ENCODE measurements around the gene SPATA33.
"Not testable (repeated sequence)": the region's sequence is repeated elsewhere in the genome, so short reads cannot be mapped to it uniquely, and the experiment has no call there.

SPATA33 gene

DNA sequence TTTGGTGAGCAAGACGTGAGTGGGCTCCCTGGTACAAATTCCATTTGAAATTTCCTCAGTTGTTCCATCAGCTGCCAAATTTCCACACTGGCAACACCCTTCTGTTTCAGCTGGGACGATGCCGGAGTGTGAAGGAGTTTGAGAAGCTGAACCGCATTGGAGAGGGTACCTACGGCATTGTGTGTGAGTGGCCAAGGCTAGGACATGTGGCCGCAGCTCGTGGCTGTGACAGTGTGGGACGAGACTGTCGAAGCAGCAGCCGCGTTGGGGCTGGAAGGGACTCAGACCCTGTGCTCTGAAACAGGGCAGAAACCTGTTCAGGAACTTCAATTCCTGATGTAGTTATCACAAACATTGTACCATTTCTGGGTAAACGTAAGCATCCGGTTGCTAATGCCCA, 31.5 kb downstream of the SPATA33 start:
- H3K4me1 ChIP-seq (ENCODE audit: control insufficient read depth, insufficient read depth, low read length) = no peaks in the 10 kb centered on the region
- no peak overlapping the region for H3K4me3 ChIP-seq (ENCODE audit: low read depth, low read length)
- no peak overlapping the region for H3K27ac ChIP-seq (ENCODE audit: low read depth, low read length)
- H3K36me3 ChIP-seq (ENCODE audit: control insufficient read depth, insufficient read depth, low read length) = peaks cover 53% of the 10 kb centered on the region
- no peak overlapping the region for H3K9ac ChIP-seq (ENCODE audit: low read length)
- H3K27me3 ChIP-seq (ENCODE audit: control insufficient read depth, insufficient read depth, low read length) = no peaks in the 10 kb centered on the region
- H3K9me3 ChIP-seq (ENCODE audit: control insufficient read depth, insufficient read depth, low read depth, low read length) = peaks cover 12% of the 10 kb centered on the region

DNA sequence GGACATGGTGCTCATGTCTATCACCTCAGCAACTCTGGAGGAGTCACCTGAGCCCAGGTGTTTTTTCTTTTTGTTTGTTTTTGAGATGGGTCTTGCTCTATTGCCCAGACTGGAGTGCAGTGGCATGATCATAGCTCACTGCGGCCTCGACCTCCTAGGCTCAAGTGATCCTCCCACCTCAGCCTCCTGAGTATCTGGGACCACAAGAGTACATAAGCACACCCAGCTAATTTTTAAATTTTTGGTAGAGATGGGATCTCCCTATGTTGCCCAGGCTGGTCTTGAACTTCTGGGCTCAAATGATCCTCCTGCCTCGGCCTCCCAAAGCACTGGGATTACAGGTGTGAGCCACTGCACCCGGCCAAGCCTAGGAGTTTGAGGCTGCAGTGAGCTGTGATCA, 32.0 kb downstream of the SPATA33 start:
- not testable (repeated sequence) for H3K27ac ChIP-seq (ENCODE audit: low read depth, low read length); H3K4me1 ChIP-seq (ENCODE audit: control insufficient read depth, insufficient read depth, low read length); H3K27me3 ChIP-seq (ENCODE audit: control insufficient read depth, insufficient read depth, low read length); H3K4me3 ChIP-seq (ENCODE audit: low read depth, low read length); H3K9ac ChIP-seq (ENCODE audit: low read length)
- Histone ChIP-seq H3K36me3 (ENCODE audit: control insufficient read depth, insufficient read depth, low read length) (peaks cover 55% of the 10 kb centered on the region), H3K9me3 (ENCODE audit: control insufficient read depth, insufficient read depth, low read depth, low read length) (peaks cover 11% of the 10 kb centered on the region)

- Histone ChIP-seq H3K9ac (ENCODE audit: low read length) (no peak overlapping the region), H3K27ac (ENCODE audit: low read depth, low read length) (no peak overlapping the region), H3K27me3 (ENCODE audit: control insufficient read depth, insufficient read depth, low read length) (no peaks in the 10 kb centered on the region), H3K4me3 (ENCODE audit: low read depth, low read length) (no peak overlapping the region), H3K36me3 (ENCODE audit: control insufficient read depth, insufficient read depth, low read length) (peaks cover 62% of the 10 kb centered on the region), H3K9me3 (ENCODE audit: control insufficient read depth, insufficient read depth, low read depth, low read length) (peaks cover 5% of the 10 kb centered on the region), H3K4me1 (ENCODE audit: control insufficient read depth, insufficient read depth, low read length) (no peaks in the 10 kb centered on the region)
These were observed 32.8 kb downstream of the SPATA33 start for GRCh38 chr16:89690392-89690901.

DNA sequence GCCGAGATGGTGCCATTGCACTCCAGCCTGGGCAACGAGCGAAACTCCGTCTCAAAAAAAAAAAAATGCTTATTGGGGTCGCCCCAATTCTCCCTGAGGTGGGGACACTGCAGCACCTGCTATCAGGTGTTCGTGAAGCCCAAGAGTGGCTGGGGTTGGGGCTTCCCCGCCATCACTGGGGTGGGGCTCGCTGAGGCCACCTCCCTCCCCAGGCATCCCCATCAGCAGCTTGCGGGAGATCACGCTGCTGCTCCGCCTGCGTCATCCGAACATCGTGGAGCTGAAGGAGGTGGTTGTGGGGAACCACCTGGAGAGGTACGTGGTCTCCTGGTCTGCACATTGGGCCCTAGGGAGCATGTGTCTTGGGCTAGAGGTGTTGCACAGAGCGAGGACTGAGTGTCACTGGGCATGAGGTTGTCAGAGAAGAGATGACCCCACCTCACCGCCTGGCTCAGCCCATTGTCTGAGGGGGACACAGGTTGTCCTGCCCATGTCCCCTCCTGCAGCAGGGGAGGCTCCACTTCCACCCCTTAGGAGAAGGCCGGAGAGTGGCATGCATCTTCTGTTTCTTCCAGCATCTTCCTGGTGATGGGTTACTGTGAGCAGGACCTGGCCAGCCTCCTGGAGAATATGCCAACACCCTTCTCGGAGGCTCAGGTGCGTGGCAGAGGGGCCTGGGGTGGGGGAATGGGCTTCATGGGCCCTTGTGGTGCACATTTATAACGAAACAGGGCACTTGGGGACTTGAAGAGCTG, 33.8 kb downstream of the SPATA33 start:
- Histone ChIP-seq H3K9ac (ENCODE audit: low read length) (no peak overlapping the region), H3K36me3 (ENCODE audit: control insufficient read depth, insufficient read depth, low read length) (peaks cover 64% of the 10 kb centered on the region), H3K9me3 (ENCODE audit: control insufficient read depth, insufficient read depth, low read depth, low read length) (no peaks in the 10 kb centered on the region), H3K4me1 (ENCODE audit: control insufficient read depth, insufficient read depth, low read length) (no peaks in the 10 kb centered on the region), H3K27me3 (ENCODE audit: control insufficient read depth, insufficient read depth, low read length) (no peaks in the 10 kb centered on the region), H3K4me3 (ENCODE audit: low read depth, low read length) (no peak overlapping the region), H3K27ac (ENCODE audit: low read depth, low read length) (no peak overlapping the region)

GRCh38 chr16:89691986-89692569, 34.4 kb downstream of the SPATA33 start:
- H3K27me3 ChIP-seq (ENCODE audit: control insufficient read depth, insufficient read depth, low read length) = no peaks in the 10 kb centered on the region
- no peak overlapping the region for H3K9ac ChIP-seq (ENCODE audit: low read length)
- no peaks in the 10 kb centered on the region for H3K4me1 ChIP-seq (ENCODE audit: control insufficient read depth, insufficient read depth, low read length)
- H3K4me3 ChIP-seq (ENCODE audit: low read depth, low read length) = no peak overlapping the region
- H3K27ac ChIP-seq (ENCODE audit: low read depth, low read length) = no peak overlapping the region
- H3K36me3 ChIP-seq (ENCODE audit: control insufficient read depth, insufficient read depth, low read length) = peaks cover 70% of the 10 kb centered on the region
- no peaks in the 10 kb centered on the region for H3K9me3 ChIP-seq (ENCODE audit: control insufficient read depth, insufficient read depth, low read depth, low read length)

GRCh38 chr16:89693289-89693731, 35.7 kb downstream of the SPATA33 start:
- H3K9ac ChIP-seq (ENCODE audit: low read length) = no peak overlapping the region
- no peak overlapping the region for H3K27ac ChIP-seq (ENCODE audit: low read depth, low read length)
- no peaks in the 10 kb centered on the region for H3K4me1 ChIP-seq (ENCODE audit: control insufficient read depth, insufficient read depth, low read length)
- no peaks in the 10 kb centered on the region for H3K9me3 ChIP-seq (ENCODE audit: control insufficient read depth, insufficient read depth, low read depth, low read length)
- peaks cover 80% of the 10 kb centered on the region for H3K36me3 ChIP-seq (ENCODE audit: control insufficient read depth, insufficient read depth, low read length)
- no peaks in the 10 kb centered on the region for H3K27me3 ChIP-seq (ENCODE audit: control insufficient read depth, insufficient read depth, low read length)
- no peak overlapping the region for H3K4me3 ChIP-seq (ENCODE audit: low read depth, low read length)

- H3K27ac ChIP-seq (ENCODE audit: low read depth, low read length) = no peak overlapping the region
- H3K4me3 ChIP-seq (ENCODE audit: low read depth, low read length) = no peak overlapping the region
- H3K4me1 ChIP-seq (ENCODE audit: control insufficient read depth, insufficient read depth, low read length) = no peaks in the 10 kb centered on the region
- peaks cover 77% of the 10 kb centered on the region for H3K36me3 ChIP-seq (ENCODE audit: control insufficient read depth, insufficient read depth, low read length)
- no peaks in the 10 kb centered on the region for H3K27me3 ChIP-seq (ENCODE audit: control insufficient read depth, insufficient read depth, low read length)
- no peak overlapping the region for H3K9ac ChIP-seq (ENCODE audit: low read length)
- H3K9me3 ChIP-seq (ENCODE audit: control insufficient read depth, insufficient read depth, low read depth, low read length) = no peaks in the 10 kb centered on the region
These were observed 36.5 kb downstream of the SPATA33 start for GRCh38 chr16:89693931-89694783.

DNA sequence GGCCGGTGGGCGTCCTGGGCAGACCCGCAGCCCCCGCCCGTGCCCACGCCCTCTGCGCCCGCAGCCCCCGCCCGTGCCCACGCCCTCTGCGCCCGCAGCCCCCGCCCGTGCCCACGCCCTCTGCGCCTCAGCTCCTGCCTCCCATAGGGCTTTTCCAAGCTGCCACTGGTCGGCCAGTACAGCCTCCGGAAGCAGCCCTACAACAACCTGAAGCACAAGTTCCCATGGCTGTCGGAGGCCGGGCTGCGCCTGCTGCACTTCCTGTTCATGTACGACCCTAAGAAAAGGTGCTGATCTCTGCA, 37.1 kb downstream of the SPATA33 start:
- not testable (repeated sequence) for H3K9me3 ChIP-seq (ENCODE audit: control insufficient read depth, insufficient read depth, low read depth, low read length); H3K27ac ChIP-seq (ENCODE audit: low read depth, low read length); H3K4me3 ChIP-seq (ENCODE audit: low read depth, low read length); H3K27me3 ChIP-seq (ENCODE audit: control insufficient read depth, insufficient read depth, low read length); H3K4me1 ChIP-seq (ENCODE audit: control insufficient read depth, insufficient read depth, low read length); H3K9ac ChIP-seq (ENCODE audit: low read length)
- H3K36me3 ChIP-seq (ENCODE audit: control insufficient read depth, insufficient read depth, low read length) = peaks cover 73% of the 10 kb centered on the region

DNA sequence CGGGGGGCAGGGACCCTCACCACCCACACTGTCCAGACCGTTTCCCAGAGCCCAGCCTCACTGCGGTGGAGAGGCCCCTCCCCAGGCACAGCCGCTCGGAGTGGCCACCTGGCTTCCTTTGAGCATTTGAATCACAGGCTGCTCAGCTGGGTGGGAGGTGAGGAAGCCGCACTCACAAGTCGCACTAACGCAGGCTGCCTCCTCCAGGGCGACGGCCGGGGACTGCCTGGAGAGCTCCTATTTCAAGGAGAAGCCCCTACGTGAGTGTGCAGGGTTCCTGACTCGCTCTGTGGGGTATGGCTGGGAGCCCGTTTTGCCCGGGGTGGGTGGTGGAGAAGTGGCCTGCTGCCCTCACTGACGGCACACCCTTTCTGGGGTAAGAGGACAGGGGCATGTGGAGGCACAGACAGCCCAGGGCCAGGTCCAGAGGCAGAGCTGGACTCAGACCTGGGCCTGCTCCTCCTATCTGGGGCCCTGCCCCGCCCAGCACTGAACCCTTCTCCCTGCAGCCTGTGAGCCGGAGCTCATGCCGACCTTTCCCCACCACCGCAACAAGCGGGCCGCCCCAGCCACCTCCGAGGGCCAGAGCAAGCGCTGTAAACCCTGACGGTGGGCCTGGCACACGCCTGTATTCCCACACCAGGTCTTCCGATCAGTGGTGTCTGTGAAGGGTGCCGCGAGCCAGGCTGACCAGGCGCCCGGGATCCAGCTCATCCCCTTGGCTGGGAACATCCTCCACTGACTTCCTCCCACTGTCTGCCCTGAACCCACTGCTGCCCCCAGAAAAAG, 37.6 kb downstream of the SPATA33 start:
- Histone ChIP-seq H3K9me3 (ENCODE audit: control insufficient read depth, insufficient read depth, low read depth, low read length) (no peaks in the 10 kb centered on the region), H3K9ac (ENCODE audit: low read length) (no peak overlapping the region), H3K4me3 (ENCODE audit: low read depth, low read length) (no peak overlapping the region), H3K27ac (ENCODE audit: low read depth, low read length) (no peak overlapping the region), H3K36me3 (ENCODE audit: control insufficient read depth, insufficient read depth, low read length) (peaks cover 68% of the 10 kb centered on the region), H3K27me3 (ENCODE audit: control insufficient read depth, insufficient read depth, low read length) (no peaks in the 10 kb centered on the region), H3K4me1 (ENCODE audit: control insufficient read depth, insufficient read depth, low read length) (peaks cover 3% of the 10 kb centered on the region)

- H3K27me3 ChIP-seq (ENCODE audit: control insufficient read depth, insufficient read depth, low read length) = no peaks in the 10 kb centered on the region
- H3K36me3 ChIP-seq (ENCODE audit: control insufficient read depth, insufficient read depth, low read length) = peaks cover 62% of the 10 kb centered on the region
- H3K9me3 ChIP-seq (ENCODE audit: control insufficient read depth, insufficient read depth, low read depth, low read length) = no peaks in the 10 kb centered on the region
- H3K4me1 ChIP-seq (ENCODE audit: control insufficient read depth, insufficient read depth, low read length) = peaks cover 8% of the 10 kb centered on the region
- H3K27ac ChIP-seq (ENCODE audit: low read depth, low read length) = no peak overlapping the region
- H3K9ac ChIP-seq (ENCODE audit: low read length) = no peak overlapping the region
- H3K4me3 ChIP-seq (ENCODE audit: low read depth, low read length) = no peak overlapping the region
These were observed 38.4 kb downstream of the SPATA33 start for GRCh38 chr16:89695875-89696669.
